ENCODE measurements around the gene DLL1. TPM values are rescaled to one million over a fixed set of nuclear protein-coding genes. Genes with fewer than 3 reads are reported as not detected.
A peak's percentile ranks its signal among the peaks of the same experiment; 100 is the strongest.
"Not testable (repeated sequence)": the region's sequence is repeated elsewhere in the genome, so short reads cannot be mapped to it uniquely, and the experiment has no call there.

DLL1 gene
- total RNA-seq, 1 donor from 2014 or later: 6.4 TPM

DNA sequence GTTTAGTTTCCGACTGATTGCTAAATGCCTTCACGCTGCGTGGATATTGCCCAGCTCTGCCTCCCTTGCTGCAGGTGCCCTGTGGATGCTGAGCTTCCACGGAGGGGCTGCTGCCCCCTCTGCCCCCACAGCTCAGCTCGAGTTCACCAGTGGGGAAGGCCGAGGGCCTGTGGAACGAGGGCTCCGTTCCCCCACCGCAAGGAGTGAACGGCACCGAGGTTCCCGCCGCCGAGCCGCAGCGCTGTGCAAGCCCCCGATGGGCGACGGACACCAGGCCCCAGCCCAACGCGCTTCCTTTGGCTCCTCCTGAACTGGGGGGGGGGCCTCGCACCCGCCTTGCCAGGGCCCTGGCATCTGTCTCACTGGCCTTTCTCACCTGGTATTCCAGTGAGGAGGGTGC is 17.7 kb downstream of the DLL1 start:
- intact Hi-C loops (cut with DNase I): no loop called here
- DNase-seq (ENCODE audit: low spot score): no peak

DNA sequence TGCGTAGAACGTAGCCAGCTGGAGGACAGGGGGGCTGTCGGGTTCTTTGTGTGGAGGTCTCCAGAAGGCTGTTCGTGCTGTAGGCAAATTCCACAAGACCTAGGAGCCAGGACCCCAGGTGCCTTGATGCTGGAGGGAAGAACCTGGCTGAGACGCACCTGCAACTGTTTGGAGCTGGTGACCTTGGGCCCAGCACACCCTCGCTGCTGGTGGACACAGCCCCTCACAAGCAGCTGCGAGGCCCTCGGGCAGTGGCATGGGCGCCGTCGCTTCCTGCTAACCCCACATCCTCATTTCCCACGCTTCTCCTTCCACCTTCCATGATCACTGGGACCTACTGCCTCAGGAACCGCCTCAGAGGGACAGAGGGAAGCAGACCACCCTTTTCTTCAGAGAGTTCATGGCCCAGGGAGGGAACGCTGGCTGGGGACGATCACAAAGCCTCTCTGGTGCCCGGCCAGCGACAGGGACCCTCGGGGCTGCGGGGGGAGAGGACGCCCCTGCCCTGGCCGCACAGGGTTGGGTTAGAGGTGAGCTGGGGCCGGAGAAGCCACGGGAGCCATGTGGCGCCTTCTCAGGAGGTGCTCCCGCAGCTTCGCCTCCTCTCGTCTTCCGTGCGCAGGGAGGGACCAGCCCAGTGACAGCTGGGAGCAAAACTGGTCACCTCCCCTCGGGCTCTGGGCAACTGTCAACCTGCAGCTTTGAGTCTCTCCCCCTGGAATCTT is 18.4 kb downstream of the DLL1 start:
- intact Hi-C loops (cut with DNase I): no loop called here
- no peak for DNase-seq (ENCODE audit: low spot score)

DNA sequence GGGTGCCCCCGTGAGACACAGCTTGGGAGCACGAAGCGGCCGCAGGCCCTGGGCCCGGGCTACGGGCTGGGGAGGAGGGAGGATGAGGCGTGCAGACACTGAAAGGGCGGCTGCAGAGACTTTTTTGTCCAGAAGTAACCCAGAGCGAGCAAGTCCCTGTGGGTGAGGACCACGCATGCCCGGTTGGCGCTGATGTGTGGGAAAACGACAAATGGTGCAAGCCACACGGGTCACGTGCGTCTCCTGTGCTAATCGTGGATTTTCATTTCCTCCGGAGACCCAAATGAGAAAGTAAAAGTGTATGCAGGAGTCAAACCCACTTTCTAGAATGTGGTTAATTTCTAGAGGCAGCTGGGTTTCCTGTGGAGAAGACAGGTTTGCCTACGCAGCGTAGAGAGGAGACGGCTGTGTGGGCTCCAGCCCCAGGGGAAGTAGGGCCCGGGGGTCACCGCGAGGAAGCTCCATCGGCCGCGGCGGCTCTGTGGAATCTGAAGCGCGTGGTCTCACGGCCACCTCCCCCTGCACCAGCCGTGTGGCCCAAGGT is 19.0 kb downstream of the DLL1 start:
- intact Hi-C loops (cut with DNase I): no loop called here
- DNase-seq (ENCODE audit: low spot score): no peak

DNA sequence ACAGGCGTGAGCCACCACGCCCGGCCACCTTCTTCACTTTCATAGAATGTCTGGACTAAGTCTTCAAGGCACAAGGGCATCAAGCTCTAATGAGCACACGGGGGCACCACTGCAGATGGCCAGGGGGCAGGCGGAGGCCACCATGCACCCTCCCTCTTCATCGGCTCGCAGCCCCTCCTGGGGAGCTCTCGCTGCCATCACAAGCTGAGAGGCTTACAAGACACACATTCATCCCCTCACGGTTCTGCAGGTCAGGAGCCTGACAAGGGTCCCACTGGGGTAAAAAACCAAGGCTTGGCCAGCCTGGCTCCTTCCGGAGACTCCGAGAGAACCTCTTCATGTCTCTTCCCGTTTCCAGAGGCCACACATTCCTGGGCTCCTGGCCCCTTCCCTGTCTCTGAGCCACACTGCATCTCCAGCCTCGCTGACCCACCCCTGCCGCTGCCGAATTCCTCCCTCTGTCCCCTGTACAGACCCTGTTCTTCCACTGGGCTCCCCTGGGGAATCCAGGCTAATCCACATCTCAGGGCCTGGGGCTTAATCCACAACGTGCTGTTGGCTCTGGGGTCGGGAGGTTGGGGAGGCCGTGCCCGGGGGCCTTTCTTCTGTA is 19.8 kb downstream of the DLL1 start:
- intact Hi-C loops (cut with DNase I): no loop called here
- DNase-seq (ENCODE audit: low spot score): no peak

DNA sequence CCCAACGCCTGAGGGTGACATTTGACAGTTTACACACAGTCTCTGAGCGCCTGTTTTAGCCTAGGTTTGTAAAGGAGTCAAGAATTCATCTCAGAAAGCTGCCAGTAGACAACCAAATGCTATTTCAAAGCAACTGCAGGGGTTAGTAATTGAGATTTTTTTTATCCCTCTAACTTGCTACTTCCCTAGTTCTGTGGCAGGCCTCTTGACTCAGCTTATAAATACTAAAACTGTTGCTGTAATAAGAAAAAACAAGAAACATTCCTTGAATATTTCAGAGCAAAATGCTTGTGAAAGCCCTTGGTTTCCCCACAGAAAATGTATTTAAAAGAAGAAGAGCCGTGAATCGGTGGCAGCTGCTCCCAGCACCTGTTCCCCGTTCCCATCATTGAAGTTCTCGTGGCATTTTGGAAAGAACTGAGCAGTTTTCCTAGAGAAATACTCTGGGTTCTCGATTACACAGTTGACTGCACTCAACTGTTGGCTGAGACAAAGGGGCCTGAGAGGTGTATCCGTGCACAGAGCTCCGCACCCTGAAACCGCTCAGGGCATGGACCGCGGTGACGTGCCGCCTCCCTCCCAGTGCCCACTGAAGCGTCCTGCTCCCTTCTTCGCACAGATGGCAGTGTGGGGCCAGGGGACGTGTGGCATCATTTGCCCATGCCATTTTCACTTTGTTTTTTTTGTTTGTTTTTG is 20.9 kb downstream of the DLL1 start:
- intact Hi-C loops (cut with DNase I): no loop called here
- no peak for DNase-seq (ENCODE audit: low spot score)

DNA sequence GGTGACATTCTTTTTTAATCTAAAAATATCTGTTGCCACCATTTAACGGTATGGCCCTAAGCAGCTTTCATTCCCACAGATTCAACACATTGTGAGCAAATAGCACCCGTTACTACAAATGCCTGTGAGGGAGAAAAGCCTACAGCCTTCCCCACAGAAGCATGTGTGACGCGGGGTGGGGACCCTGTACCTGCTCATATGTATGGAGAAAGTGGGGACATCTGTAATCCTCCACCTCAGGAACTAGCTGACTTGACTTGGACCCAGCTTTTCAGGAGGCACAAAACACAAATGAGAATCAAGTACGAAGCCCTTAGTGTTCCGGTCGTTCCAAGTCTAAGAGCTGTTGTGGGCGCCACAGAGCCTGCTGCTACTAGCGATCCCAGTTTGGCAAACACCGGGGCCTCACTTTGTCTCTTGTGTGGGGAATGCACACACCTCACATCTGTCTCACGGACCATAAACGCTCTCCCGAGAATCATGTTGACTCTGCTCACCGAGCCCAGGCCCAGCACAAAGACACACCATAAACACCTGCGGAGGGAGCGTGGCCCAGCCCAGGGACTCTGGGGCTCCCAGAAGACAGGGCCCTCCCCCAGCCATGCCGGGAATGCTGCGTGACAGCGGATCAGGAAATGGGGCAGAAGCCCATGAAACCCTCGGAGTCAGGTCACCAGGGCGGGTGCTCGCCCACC is 21.6 kb downstream of the DLL1 start:
- intact Hi-C loops (cut with DNase I): no loop called here

DNA sequence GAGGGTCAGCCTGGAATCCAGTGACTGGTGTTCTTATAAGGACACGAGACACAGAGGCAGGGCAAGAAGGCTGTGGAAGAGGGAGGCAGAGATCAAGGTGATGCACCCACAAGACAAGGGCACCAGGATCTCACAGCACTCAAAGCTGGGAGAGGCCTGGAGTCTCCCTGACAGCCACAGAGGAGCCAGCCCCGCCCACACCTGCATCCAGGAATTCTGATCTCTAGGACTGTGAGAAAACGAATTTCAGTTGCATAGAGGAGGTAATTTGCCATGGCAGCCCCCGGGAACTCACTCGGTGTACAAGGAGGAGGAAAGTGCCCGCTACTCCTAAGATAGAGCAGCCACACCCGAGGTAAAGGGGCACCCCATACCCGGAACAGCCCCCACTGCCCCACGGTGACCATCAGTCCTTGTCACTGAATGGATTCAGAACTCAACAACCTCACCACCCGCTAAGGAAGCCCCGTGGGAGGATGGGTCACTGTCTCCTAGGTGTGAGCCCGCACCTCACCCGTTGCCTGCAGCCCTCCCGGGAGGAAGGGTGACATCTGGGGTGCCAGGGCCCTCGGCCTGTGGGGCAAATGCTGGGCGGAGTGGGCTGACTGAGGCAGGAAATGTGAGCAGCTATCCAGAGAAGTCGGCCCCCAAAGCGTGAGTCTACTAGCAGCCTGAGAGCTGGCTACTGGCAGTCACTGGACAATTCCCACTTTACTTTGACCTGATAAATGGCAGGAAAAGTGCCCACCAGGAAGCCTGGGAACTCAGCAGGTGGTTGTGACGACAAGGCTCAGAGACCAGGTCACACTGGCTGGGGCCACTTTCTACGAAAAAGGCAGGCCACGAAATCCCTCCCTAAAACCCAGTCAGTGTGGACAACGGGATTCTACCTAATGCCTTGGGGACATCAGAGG is 22.4 kb downstream of the DLL1 start:
- DNase-seq (ENCODE audit: low spot score): no peak
- intact Hi-C loops (cut with DNase I): no loop called here

More for the DNA sequence above, 21.6 kb downstream of the DLL1 start:
- no peak for DNase-seq (ENCODE audit: low spot score)

DNA sequence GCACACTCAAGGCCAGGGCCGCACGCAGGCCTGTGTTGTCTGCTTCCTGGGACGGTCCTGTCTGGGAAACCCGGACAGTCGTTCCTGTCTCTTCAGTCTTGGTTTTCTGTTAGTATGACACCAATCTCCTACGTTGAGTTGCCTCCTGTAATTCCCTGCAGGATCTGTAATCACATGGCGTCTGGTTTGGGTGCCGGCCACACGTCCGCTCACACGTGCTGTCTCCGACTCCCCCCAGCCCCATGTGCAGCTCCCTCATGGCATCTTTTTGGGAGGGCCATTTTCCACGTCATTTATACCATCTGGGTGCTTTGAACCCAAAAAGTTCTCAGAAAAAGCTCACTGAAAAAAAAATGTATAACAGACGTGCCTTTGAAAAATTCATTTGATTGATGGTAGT is 23.2 kb downstream of the DLL1 start:
- intact Hi-C loops (cut with DNase I): no loop called here
- DNase-seq (ENCODE audit: low spot score): no peak

DNA sequence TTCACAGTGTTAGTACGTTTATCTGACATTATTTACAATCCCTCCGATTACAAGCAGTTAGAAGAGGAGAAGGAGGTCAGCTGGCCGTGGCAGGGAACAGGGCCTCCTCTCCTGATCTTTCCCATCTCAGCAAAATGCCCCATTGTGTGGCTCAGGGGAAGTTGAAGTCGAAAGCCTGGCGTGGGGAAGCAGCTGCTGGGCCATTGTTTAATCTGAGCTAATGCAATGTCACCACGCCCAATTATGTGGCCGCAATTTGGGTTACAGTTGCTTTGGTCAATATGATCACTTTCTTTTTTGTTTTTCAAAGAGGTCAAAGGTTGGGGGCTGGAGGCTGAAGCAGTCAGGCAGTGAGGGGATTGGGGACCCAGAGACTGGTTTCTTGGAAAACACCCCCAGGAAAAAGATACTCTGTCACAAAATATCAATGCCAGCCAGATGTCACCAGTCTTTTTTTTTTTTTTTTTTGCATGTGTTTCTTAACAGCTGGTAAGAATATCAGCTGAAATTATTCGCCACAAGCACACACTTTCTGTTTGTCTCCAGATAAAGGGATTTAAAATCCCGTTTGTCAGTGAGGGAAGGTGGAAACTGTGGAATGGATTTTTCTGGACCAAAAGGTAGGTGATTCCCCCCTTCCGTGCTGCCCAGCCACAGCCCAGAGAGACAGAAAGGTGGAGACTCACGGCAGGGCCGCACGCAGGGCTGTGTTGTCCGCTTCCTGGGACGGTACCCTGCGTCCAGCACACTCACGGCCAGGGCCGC is 24.6 kb downstream of the DLL1 start:
- no peak for DNase-seq (ENCODE audit: low spot score)
- intact Hi-C loops (cut with DNase I): no loop called here

DNA sequence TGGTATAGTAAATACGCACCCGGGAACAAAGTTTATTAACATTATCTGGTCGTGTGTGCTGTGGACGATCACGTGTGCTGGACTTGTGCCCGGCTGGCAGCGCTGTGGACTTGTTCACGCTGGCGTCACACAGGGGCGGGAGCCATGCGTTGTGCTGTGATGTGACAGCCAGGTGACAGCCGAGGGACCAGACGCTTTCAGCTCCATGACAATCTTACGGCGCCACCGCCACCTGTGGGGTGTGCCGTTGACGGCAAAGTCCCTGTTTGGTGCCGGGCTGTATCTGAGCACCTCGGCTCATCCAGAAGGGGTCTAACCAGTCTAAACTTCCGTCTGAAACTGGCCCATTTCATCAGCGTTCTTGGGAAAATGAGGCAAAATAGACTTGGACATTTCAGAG is 25.2 kb downstream of the DLL1 start:
- intact Hi-C loops (cut with DNase I): no loop called here

DNA sequence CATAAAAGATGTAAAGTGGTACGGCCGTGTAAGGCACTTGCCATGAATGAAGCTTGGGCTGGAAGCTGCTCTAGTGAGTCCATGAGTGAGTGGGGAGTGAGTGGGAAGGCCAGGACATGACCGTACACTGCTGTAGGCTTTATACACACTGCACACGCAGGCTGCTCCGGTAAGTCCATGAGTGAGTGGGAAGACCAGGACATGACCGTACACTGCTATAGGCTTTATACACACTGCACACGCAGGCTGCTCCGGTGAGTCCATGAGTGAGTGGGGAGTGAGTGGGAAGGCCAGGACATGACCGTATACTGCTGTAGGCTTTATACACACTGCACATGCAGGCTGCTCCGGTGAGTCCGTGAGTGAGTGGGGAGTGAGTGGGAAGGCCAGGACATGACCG is 26.2 kb downstream of the DLL1 start:
- DNase-seq (ENCODE audit: low spot score); intact Hi-C loops (cut with DNase I): not testable (repeated sequence)

More for the DNA sequence above, 25.2 kb downstream of the DLL1 start:
- DNase-seq (ENCODE audit: low spot score): no peak

DNA sequence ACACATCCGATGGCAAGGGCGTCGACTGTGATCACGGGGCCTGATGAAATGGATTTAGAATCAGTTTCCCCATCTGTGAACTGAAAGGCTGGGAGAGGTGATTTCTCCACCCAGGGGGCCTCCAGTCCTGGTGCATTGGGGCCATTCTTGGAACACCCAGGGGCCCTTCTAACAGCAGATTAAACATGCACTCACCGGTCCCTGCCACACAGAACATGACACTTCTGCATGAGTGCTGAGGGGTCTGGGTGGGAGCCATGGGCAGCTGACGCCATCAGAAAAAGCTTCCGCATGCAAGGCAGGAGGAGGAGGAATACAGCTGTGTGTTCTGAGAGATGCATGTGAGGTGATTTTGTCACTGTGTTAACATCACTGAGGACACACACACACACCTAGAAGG is 26.8 kb downstream of the DLL1 start:
- intact Hi-C loops (cut with DNase I): no loop called here
- DNase-seq (ENCODE audit: low spot score): no peak

DNA sequence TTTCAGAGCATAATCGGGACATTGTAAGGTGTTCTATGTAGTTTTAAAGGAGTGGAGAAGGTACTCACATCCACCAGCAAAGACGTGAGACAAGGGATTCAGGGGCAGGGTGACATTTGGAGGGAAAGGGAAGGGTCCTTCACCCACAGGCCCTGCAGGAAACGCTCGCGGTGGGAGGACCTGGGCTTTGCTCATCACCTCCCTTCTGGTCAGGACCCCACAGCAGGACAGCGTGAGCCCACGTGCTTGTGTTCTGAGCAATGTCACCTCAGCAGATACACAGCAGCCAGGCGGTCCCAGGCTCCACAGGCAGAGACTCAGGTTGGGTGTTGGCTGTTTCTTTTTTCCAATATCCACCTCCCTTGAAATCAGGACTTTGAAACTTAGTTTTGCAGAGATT is 27.5 kb downstream of the DLL1 start:
- DNase-seq (ENCODE audit: low spot score): no peak
- intact Hi-C loops (cut with DNase I): no loop called here

DNA sequence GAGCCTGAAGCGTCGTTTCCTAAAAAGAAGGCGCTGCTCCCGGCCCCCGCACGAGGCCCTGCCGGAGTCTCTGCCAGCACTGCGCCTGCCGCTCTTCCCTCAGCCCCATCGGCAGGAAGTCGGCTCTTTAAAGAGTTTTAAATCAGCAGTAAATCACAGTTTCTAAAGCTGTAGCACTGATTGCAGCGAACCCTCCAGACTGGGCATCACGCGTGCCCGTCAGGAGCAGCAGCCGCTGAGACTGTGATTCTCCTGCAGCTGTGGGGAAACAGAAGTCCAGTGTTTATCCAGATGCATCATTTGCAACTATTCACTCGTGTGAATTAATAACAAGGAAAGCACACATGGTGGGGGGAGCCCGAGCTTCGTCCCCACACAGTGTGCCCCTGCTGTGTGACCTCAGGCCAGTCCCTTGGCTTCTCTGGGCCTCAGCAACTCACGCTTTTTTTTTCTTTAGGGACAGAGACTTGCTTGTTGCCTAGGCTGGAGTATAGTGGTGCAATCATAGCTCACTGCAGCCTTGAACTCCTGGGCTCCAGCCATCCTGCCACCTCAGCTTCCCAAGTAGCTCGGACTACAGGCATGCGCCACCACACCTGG is 28.3 kb downstream of the DLL1 start:
- DNase-seq (ENCODE audit: low spot score): no peak
- intact Hi-C loops (cut with DNase I): no loop called here

DNA sequence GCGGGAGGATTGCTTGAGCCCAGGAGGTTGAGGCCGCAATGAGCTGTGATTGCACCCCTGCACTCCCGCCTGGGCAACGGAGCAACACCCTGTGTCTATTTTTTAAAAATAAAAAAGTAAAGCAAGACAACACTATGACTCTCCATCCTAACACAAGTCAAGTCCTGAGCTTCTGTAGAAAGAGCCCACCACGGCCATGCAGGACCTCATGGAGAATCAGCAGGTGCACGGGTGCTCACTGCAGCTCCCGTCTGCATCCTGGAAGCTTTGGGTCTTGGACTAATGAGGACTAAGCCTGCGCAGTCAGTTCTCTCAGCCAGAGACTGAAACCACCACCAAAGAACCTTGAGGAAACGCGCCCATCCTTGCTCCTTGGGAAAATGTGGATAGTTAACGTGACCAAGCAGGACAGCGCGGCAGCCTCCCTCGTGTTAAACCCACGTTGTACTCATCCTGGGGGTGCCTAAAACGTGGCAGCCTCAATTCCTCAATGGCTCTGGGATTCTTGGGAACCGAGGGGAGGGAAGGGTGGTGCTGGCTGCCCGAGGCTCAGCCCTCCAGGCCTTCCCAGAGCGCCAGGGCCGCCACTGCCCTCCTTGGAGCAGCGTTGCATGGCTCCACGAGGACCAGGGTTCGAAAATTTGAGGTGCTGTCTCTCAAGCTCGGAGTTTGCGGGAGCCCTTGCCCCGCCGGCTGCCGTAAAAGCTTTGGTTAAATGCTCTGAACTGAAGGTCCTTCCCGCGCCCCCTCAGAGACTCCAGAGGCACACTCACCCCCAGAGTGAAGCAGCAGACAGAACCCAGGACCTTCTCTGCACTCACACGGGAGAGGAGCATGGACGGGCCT is 29.0 kb downstream of the DLL1 start:
- intact Hi-C loops (cut with DNase I): no loop called here
- DNase-seq (ENCODE audit: low spot score): no peak

DNA sequence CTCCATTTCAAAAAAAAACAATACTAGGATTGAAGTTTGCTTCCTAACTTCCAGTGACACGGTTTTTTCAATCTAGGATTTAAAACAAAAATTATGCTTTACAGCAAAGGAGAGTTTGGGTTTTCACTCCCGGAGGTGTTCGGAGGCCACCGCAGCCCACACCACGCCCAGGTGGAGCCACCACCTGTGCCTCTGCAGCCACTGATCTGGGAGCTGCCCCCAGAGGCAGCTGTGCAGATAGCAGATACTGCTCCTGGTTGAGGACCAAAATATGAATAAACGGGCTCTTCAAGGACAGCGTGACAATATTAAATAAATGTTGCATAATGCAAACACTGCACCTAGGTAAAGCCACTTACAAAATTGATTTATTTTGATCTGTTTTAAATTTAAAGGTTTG is 30.2 kb downstream of the DLL1 start:
- no peak for DNase-seq (ENCODE audit: low spot score)
- intact Hi-C loops (cut with DNase I): no loop called here

DNA sequence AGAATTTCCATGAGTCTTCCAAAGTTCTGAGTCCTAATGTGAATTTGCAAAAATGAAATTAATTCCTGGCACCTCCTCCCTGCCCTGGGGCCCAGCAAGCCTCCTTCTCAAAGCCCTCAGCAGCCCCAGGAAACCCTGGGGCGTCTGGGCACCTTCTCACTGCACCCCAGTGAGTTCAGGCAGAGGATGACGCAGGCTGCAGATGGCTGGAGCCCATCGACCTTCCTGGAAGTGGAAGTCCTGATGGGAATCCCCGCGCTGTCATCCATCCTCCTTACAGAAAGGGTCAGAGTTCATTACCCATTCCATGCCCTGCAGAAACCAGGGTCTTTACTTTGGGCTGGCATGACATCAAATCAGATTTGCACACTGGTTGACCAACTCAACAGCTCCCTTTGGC is 31.6 kb downstream of the DLL1 start:
- peak; percentile 56 for DNase-seq (ENCODE audit: low spot score)
- intact Hi-C loops (cut with DNase I): no loop called here
